ENCODE results near the gene NOX5.

GRCh38 chr15:69032031-69032430 is 17.5 kb downstream of the NOX5 start:
- TF ChIP-seq EZH2 (IDR thresholded peaks at IDR 0.05; ENCODE audit: insufficient read depth, poor library complexity, severe bottlenecking) (no peak), EZH2phosphoT487 (IDR thresholded peaks at IDR 0.05; ENCODE audit: insufficient read depth, low read depth) (no peak)

Measured in GM23248 (cell line).